Calu3 (cell line): Measurements from ENCODE around the gene ITGB1. TPM values are rescaled to one million over a fixed set of nuclear protein-coding genes. Genes with fewer than 3 reads are reported as not detected.

Experiments
- BruUV-seq: library from RNA; stranded (reverse); fragments of 400-500 nt; replicated peaks from 2 replicates; lab custom pipeline; 2021; lab: Mats Ljungman, UMichigan
- CTCF ChIA-PET: fragments of 300-600 bp; sonication (Branson Sonifier 250); formaldehyde crosslinking; loops from one replicate; lab custom pipeline; 2022; ENCODE audit warnings: antibody characterized with exemption; lab: Charles Lee
- DNase-seq: peaks from one replicate; pipeline ENCODE4 v3.0.0; 2022
- H3K27ac Mint-ChIP-seq: one replicate; pipeline ENCODE4 v1.8.0; 2022; ENCODE audit warnings: mixed read lengths; ENCODE audit not compliant: unreplicated experiment
- H3K27me3 Mint-ChIP-seq: one replicate; pipeline ENCODE4 v1.8.0; 2022; ENCODE audit warnings: mixed read lengths; ENCODE audit not compliant: unreplicated experiment
- H3K36me3 Mint-ChIP-seq: one replicate; pipeline ENCODE4 v1.8.0; 2022; ENCODE audit warnings: mild to moderate bottlenecking, moderate library complexity, mixed read lengths; ENCODE audit not compliant: insufficient read depth, unreplicated experiment
- H3K4me1 Mint-ChIP-seq: one replicate; pipeline ENCODE4 v1.8.0; 2022; ENCODE audit warnings: mild to moderate bottlenecking, low read depth, mixed read lengths; ENCODE audit not compliant: unreplicated experiment
- H3K4me3 Mint-ChIP-seq: one replicate; pipeline ENCODE4 v1.8.0; 2022; ENCODE audit warnings: mild to moderate bottlenecking, low read depth, moderate library complexity, mixed read lengths; ENCODE audit not compliant: unreplicated experiment
- H3K9me3 Mint-ChIP-seq: one replicate; pipeline ENCODE4 v1.8.0; 2022; ENCODE audit warnings: low read depth, mixed read lengths; ENCODE audit not compliant: unreplicated experiment
- CTCF ChIP-seq: fragments of 200-600 bp; IDR thresholded peaks from one replicate; pipeline ENCODE4 v1.8.0; 2022; ENCODE audit warnings: antibody characterized with exemption; ENCODE audit not compliant: unreplicated experiment
- intact Hi-C: fragments of 100-400 bp; cut with micrococcal nuclease; formaldehyde crosslinking; loops from one replicate; pipeline ENCODE4 v1.10.0; 2022; ENCODE audit not compliant: unreplicated experiment
- total RNA-seq: library from RNA; stranded (reverse); gene quantifications from 2 replicates; pipeline ENCODE4 v1.2.3, GENCODE V29; 2022

Gene ITGB1
- total RNA-seq, 1 experiment from 2014 or later: 1,455 TPM

- Mint-ChIP-seq H3K4me3 (peak overlapping the region; percentile 55), H3K9me3 (no peaks in the 10 kb centered on the region), H3K27me3 (no peaks in the 10 kb centered on the region), H3K4me1 (peaks cover 42% of the 10 kb centered on the region), H3K27ac (peak overlapping the region; percentile 59), H3K36me3 (peaks cover 5% of the 10 kb centered on the region)
- DNase-seq: no peak
- intact Hi-C loops: no loop called here
- CTCF ChIA-PET: interaction anchor here (1.2 to 1.6 kb wide), 2 partner anchors 8 to 30 kb away, joined by 3 to 8 read pairs; no protein-coding TSS in a partner anchor
- no peak for TF ChIP-seq CTCF
- BruUV-seq: no TSS peak
Measured at GRCh38 chr10:32972460-32972859, 14.4 kb upstream of the ITGB1 start.

GRCh38 chr10:32971536-32972091 lies 13.6 kb upstream of the ITGB1 start:
- Mint-ChIP-seq H3K27ac (peak overlapping the region; percentile 59), H3K36me3 (peaks cover 5% of the 10 kb centered on the region), H3K4me1 (peaks cover 42% of the 10 kb centered on the region), H3K27me3 (no peaks in the 10 kb centered on the region), H3K4me3 (peak overlapping the region; percentile 55), H3K9me3 (no peaks in the 10 kb centered on the region)
- no peak for TF ChIP-seq CTCF
- CTCF ChIA-PET: interaction anchor here (0.9 to 1.6 kb wide), 3 partner anchors 9 to 31 kb away, joined by 3 to 8 read pairs (median 3); no protein-coding TSS in a partner anchor
- BruUV-seq: no TSS peak
- intact Hi-C loops: no loop called here
- DNase-seq: no peak

- H3K4me3 Mint-ChIP-seq: no peak overlapping the region
Measured at GRCh38 chr10:32970910-32971309, 12.9 kb upstream of the ITGB1 start.

GRCh38 chr10:32964270-32964669 lies 6.2 kb upstream of the ITGB1 start:
- no peak overlapping the region for H3K27ac Mint-ChIP-seq
- BruUV-seq: no TSS peak
- no peak overlapping the region for H3K4me3 Mint-ChIP-seq
- CTCF ChIA-PET: interaction anchor here (0.7 kb wide), 1 partner anchor 295 kb away, joined by 6 read pairs; no protein-coding TSS in a partner anchor
- peaks cover 22% of the 10 kb centered on the region for H3K4me1 Mint-ChIP-seq
- no peaks in the 10 kb centered on the region for H3K27me3 Mint-ChIP-seq
- peaks cover 15% of the 10 kb centered on the region for H3K36me3 Mint-ChIP-seq
- no peaks in the 10 kb centered on the region for H3K9me3 Mint-ChIP-seq
- DNase-seq: no peak
- no peak for TF ChIP-seq CTCF
- intact Hi-C loops: loop anchor here (5.0 kb wide), 1 partner anchor 168 kb away; no protein-coding TSS in a partner anchor

More at GRCh38 chr10:32970910-32971309, 12.9 kb upstream of the ITGB1 start:
- Mint-ChIP-seq H3K27ac (no peak overlapping the region), H3K4me1 (peaks cover 42% of the 10 kb centered on the region), H3K9me3 (no peaks in the 10 kb centered on the region), H3K36me3 (peaks cover 5% of the 10 kb centered on the region), H3K27me3 (no peaks in the 10 kb centered on the region)
- intact Hi-C loops: no loop called here
- CTCF ChIA-PET: interaction anchor here (0.9 kb wide), 1 partner anchor 26 kb away, joined by 3 read pairs; no protein-coding TSS in a partner anchor
- TF ChIP-seq CTCF: no peak
- no TSS peak for BruUV-seq
- no peak for DNase-seq
